Measurements from ENCODE around the gene CAMK2B.

Gene CAMK2B

GRCh38 chr7:44208085-44208484 lies 117.3 kb downstream of the CAMK2B start:
- Histone ChIP-seq H3K14ac (ENCODE audit: low read length in 2 of 2) (no peak overlapping the region), H2BK12ac (ENCODE audit: low read length in 2 of 2) (no peak overlapping the region), H3K27ac (ENCODE audit: low read length, poor library complexity, severe bottlenecking) (no peak overlapping the region), H3K18ac (ENCODE audit: low read depth in 1 of 2, low read length in 2 of 2) (no peak overlapping the region), H3K4ac (ENCODE audit: low read depth in 1 of 2, low read length in 2 of 2) (no peak overlapping the region), H2BK120ac (ENCODE audit: low read depth, low read length) (no peak overlapping the region), H4K91ac (ENCODE audit: low read length) (no peak overlapping the region), H2BK15ac (ENCODE audit: low read depth, poor library complexity, severe bottlenecking) (no peak overlapping the region), H4K8ac (ENCODE audit: low read length) (no peak overlapping the region), H2AK5ac (ENCODE audit: low read length, severe bottlenecking) (no peak overlapping the region), H3K79me1 (replicated peaks; ENCODE audit: low read length, poor library complexity, severe bottlenecking) (peaks cover 41% of the 10 kb centered on the region), H3K4me3 (ENCODE audit: insufficient read depth in 1 of 2, low read depth in 1 of 2, low read length in 2 of 2) (no peak overlapping the region), H3K4me1 (ENCODE audit: control insufficient read depth, insufficient read depth, low read depth, low read length) (peaks cover 5% of the 10 kb centered on the region), H2AFZ (ENCODE audit: low read depth, low read length) (no peak overlapping the region), H2BK5ac (ENCODE audit: low read depth, low read length, poor library complexity, severe bottlenecking) (no peak overlapping the region), H3K27me3 (ENCODE audit: control insufficient read depth in 1 of 2, insufficient read depth in 1 of 2, low read length in 2 of 2) (no peaks in the 10 kb centered on the region), H3K9me3 (ENCODE audit: control insufficient read depth, low read length) (no peaks in the 10 kb centered on the region), H3K23ac (ENCODE audit: low read length in 2 of 2) (no peak overlapping the region), H3K9ac (ENCODE audit: low read length) (no peak overlapping the region), H3K36me3 (ENCODE audit: control insufficient read depth in 1 of 2, insufficient read depth in 2 of 2, low read depth in 1 of 2, low read length in 2 of 2) (peaks cover 74 to 93% of the 10 kb centered on the region in 2 experiments), H3K4me2 (ENCODE audit: low read length, poor library complexity, severe bottlenecking) (no peak overlapping the region)
- WGBS: 98% methylated on average over 7 of the region's 7 CpGs
- DNase-seq: no peak

- no peak overlapping the region for H4K8ac ChIP-seq (ENCODE audit: low read length)
- no peak overlapping the region for H3K18ac ChIP-seq (ENCODE audit: low read depth in 1 of 2, low read length in 2 of 2)
- H3K14ac ChIP-seq (ENCODE audit: low read length in 2 of 2): no peak overlapping the region
- no peak overlapping the region for H3K27ac ChIP-seq (ENCODE audit: low read length, poor library complexity, severe bottlenecking)
- H3K4me3 ChIP-seq (ENCODE audit: insufficient read depth in 1 of 2, low read depth in 1 of 2, low read length in 2 of 2): no peak overlapping the region
- no peaks in the 10 kb centered on the region for H3K9me3 ChIP-seq (ENCODE audit: control insufficient read depth, low read length)
- H2AK5ac ChIP-seq (ENCODE audit: low read length, severe bottlenecking): no peak overlapping the region
- H3K4ac ChIP-seq (ENCODE audit: low read depth in 1 of 2, low read length in 2 of 2): no peak overlapping the region
- no peak overlapping the region for H3K23ac ChIP-seq (ENCODE audit: low read length in 2 of 2)
- H4K91ac ChIP-seq (ENCODE audit: low read length): no peak overlapping the region
- H2BK12ac ChIP-seq (ENCODE audit: low read length in 2 of 2): no peak overlapping the region
- H2BK120ac ChIP-seq (ENCODE audit: low read depth, low read length): no peak overlapping the region
- no peak overlapping the region for H3K9ac ChIP-seq (ENCODE audit: low read length)
- no peaks in the 10 kb centered on the region for H3K27me3 ChIP-seq (ENCODE audit: control insufficient read depth in 1 of 2, insufficient read depth in 1 of 2, low read length in 2 of 2)
- H2AFZ ChIP-seq (ENCODE audit: low read depth, low read length): no peak overlapping the region
- peaks cover 55 to 73% of the 10 kb centered on the region in 2 experiments for H3K36me3 ChIP-seq (ENCODE audit: control insufficient read depth in 1 of 2, insufficient read depth in 2 of 2, low read depth in 1 of 2, low read length in 2 of 2)
- peaks cover 2% of the 10 kb centered on the region for H3K4me1 ChIP-seq (ENCODE audit: control insufficient read depth, insufficient read depth, low read depth, low read length)
- H3K4me2 ChIP-seq (ENCODE audit: low read length, poor library complexity, severe bottlenecking): no peak overlapping the region
- no peak for DNase-seq
- peaks cover 39% of the 10 kb centered on the region for H3K79me1 ChIP-seq (replicated peaks; ENCODE audit: low read length, poor library complexity, severe bottlenecking)
- no peak overlapping the region for H2BK5ac ChIP-seq (ENCODE audit: low read depth, low read length, poor library complexity, severe bottlenecking)
- WGBS: 97% methylated on average over 5 of the region's 5 CpGs
- no peak overlapping the region for H2BK15ac ChIP-seq (ENCODE audit: low read depth, poor library complexity, severe bottlenecking)
Observed at GRCh38 chr7:44206008-44206407, 119.4 kb downstream of the CAMK2B start.

- H2BK120ac ChIP-seq (ENCODE audit: low read depth, low read length): no peak overlapping the region
- peaks cover 13% of the 10 kb centered on the region for H3K79me1 ChIP-seq (replicated peaks; ENCODE audit: low read length, poor library complexity, severe bottlenecking)
- H3K9me3 ChIP-seq (ENCODE audit: control insufficient read depth, low read length): no peaks in the 10 kb centered on the region
- no peak overlapping the region for H3K4ac ChIP-seq (ENCODE audit: low read depth in 1 of 2, low read length in 2 of 2)
- no peak overlapping the region for H2BK15ac ChIP-seq (ENCODE audit: low read depth, poor library complexity, severe bottlenecking)
- peaks cover 2% of the 10 kb centered on the region for H3K4me1 ChIP-seq (ENCODE audit: control insufficient read depth, insufficient read depth, low read depth, low read length)
- peak overlapping the region in 1 of 2 experiments; percentile 97 for H3K4me3 ChIP-seq (ENCODE audit: insufficient read depth in 1 of 2, low read depth in 1 of 2, low read length in 2 of 2)
- DNase-seq: peak; percentile 42
- no peak overlapping the region for H3K18ac ChIP-seq (ENCODE audit: low read depth in 1 of 2, low read length in 2 of 2)
- H4K91ac ChIP-seq (ENCODE audit: low read length): no peak overlapping the region
- no peak overlapping the region for H3K14ac ChIP-seq (ENCODE audit: low read length in 2 of 2)
- H3K23ac ChIP-seq (ENCODE audit: low read length in 2 of 2): no peak overlapping the region
- H3K9ac ChIP-seq (ENCODE audit: low read length): peak overlapping the region; percentile 93
- H3K27ac ChIP-seq (ENCODE audit: low read length, poor library complexity, severe bottlenecking): peak overlapping the region; percentile 35
- no peak overlapping the region for H4K8ac ChIP-seq (ENCODE audit: low read length)
- H2AFZ ChIP-seq (ENCODE audit: low read depth, low read length): no peak overlapping the region
- no peak overlapping the region for H2BK12ac ChIP-seq (ENCODE audit: low read length in 2 of 2)
- H3K36me3 ChIP-seq (ENCODE audit: control insufficient read depth in 1 of 2, insufficient read depth in 2 of 2, low read depth in 1 of 2, low read length in 2 of 2): peaks cover 17 to 32% of the 10 kb centered on the region in 2 experiments
- no peak overlapping the region for H2AK5ac ChIP-seq (ENCODE audit: low read length, severe bottlenecking)
- 32% methylated on average over 8 of the region's 8 CpGs for WGBS
- no peak overlapping the region for H2BK5ac ChIP-seq (ENCODE audit: low read depth, low read length, poor library complexity, severe bottlenecking)
- peak overlapping the region; percentile 88 for H3K4me2 ChIP-seq (ENCODE audit: low read length, poor library complexity, severe bottlenecking)
- H3K27me3 ChIP-seq (ENCODE audit: control insufficient read depth in 1 of 2, insufficient read depth in 1 of 2, low read length in 2 of 2): peaks cover 0 to 10% of the 10 kb centered on the region in 2 experiments
Observed at GRCh38 chr7:44201813-44202212, 123.6 kb downstream of the CAMK2B start.

- Histone ChIP-seq H3K9ac (ENCODE audit: low read length) (peak within 1 kb of the TSS; percentile 93), H3K9me3 (ENCODE audit: control insufficient read depth, low read length) (no peaks in the 10 kb centered on the region), H2AFZ (ENCODE audit: low read depth, low read length) (peak within 1 kb of the TSS; percentile 96), H2BK120ac (ENCODE audit: low read depth, low read length) (peak within 1 kb of the TSS; percentile 79), H3K36me3 (ENCODE audit: control insufficient read depth in 1 of 2, insufficient read depth in 2 of 2, low read depth in 1 of 2, low read length in 2 of 2) (peaks cover 8 to 23% of the 10 kb centered on the region in 2 experiments), H2AK5ac (ENCODE audit: low read length, severe bottlenecking) (peak within 1 kb of the TSS; percentile 89), H3K4me3 (ENCODE audit: insufficient read depth in 1 of 2, low read depth in 1 of 2, low read length in 2 of 2) (peak within 1 kb of the TSS; percentile 97 to 100), H3K14ac (ENCODE audit: low read length in 2 of 2) (peak within 1 kb of the TSS; percentile 57 to 99), H3K4me2 (ENCODE audit: low read length, poor library complexity, severe bottlenecking) (peak within 1 kb of the TSS; percentile 88), H2BK12ac (ENCODE audit: low read length in 2 of 2) (peak within 1 kb of the TSS in 1 of 2 experiments; percentile 39), H3K4ac (ENCODE audit: low read depth in 1 of 2, low read length in 2 of 2) (peak within 1 kb of the TSS; percentile 98 to 99), H4K8ac (ENCODE audit: low read length) (peak within 1 kb of the TSS; percentile 98), H2BK5ac (ENCODE audit: low read depth, low read length, poor library complexity, severe bottlenecking) (no peak within 1 kb of the TSS), H2BK15ac (ENCODE audit: low read depth, poor library complexity, severe bottlenecking) (peak within 1 kb of the TSS; percentile 90), H3K27ac (ENCODE audit: low read length, poor library complexity, severe bottlenecking) (peak within 1 kb of the TSS; percentile 74), H3K79me1 (replicated peaks; ENCODE audit: low read length, poor library complexity, severe bottlenecking) (peaks cover 7% of the 10 kb centered on the region), H3K23ac (ENCODE audit: low read length in 2 of 2) (peak within 1 kb of the TSS in 1 of 2 experiments; percentile 66), H3K27me3 (ENCODE audit: control insufficient read depth in 1 of 2, insufficient read depth in 1 of 2, low read length in 2 of 2) (peaks cover 0 to 10% of the 10 kb centered on the region in 2 experiments), H3K18ac (ENCODE audit: low read depth in 1 of 2, low read length in 2 of 2) (peak within 1 kb of the TSS; percentile 96 to 98), H3K4me1 (ENCODE audit: control insufficient read depth, insufficient read depth, low read depth, low read length) (peaks cover 4% of the 10 kb centered on the region), H4K91ac (ENCODE audit: low read length) (peak within 1 kb of the TSS; percentile 95)
- under 1% methylated on average over 50 of the region's 58 CpGs for WGBS
- DNase-seq: peak; percentile 95
Observed at GRCh38 chr7:44200699-44201461, 124.5 kb downstream of the CAMK2B start, which contains the start of gene YKT6. Gene YKT6 (plus strand): TSS chr7:44200978. CDS start chr7:44201136, 158 bp downstream.
